RWPE1 (cell line): Measurements from ENCODE around the gene PFDN5.
A peak's percentile ranks its signal among the peaks of the same experiment; 100 is the strongest.

ENCODE experiments used
- CTCF ChIA-PET: fragments of 350-600 bp; sonication (Branson Sonifier 250); formaldehyde crosslinking; extraction: SDS; loops from one replicate; lab custom pipeline; 2021; lab: Yijun Ruan, JAX
- POLR2A ChIA-PET: fragments of 400-600 bp; formaldehyde crosslinking; extraction: SDS; loops from one replicate; lab custom pipeline; 2020; ENCODE audit warnings: antibody characterized with exemption; ENCODE audit not compliant: low non-redundant PET; lab: Yijun Ruan, JAX
- DNase-seq: peaks from one replicate; pipeline ENCODE4 v3.0.0; 2012; ENCODE audit warnings: low spot score
- H3K27ac ChIP-seq: fragments of 450-650 bp; 2 replicates; pipeline ENCODE4 v1.5.1; 2017
- CTCF ChIP-seq: fragments of 450-650 bp; conservative IDR thresholded peaks from 2 replicates; pipeline ENCODE4 v1.5.1; 2017; ENCODE audit warnings: low read depth, mild to moderate bottlenecking

PFDN5 gene

GRCh38 chr12:53343969-53344368 is 48.6 kb downstream of the PFDN5 start:
- no peak for TF ChIP-seq CTCF
- CTCF ChIA-PET: interaction anchor here (0.5 to 1.2 kb wide), 2 partner anchors 23 to 246 kb away, joined by 4 read pairs; partner anchors contain the start of genes AAAS and IGFBP6
- DNase-seq: no peak
- peak overlapping the region; percentile 68; the same call in 1 of the 2 replicates for H3K27ac ChIP-seq
- POLR2A ChIA-PET: no interaction called here

- POLR2A ChIA-PET: no interaction called here
- no peak for DNase-seq
- TF ChIP-seq CTCF: no peak
- H3K27ac ChIP-seq: peak overlapping the region; percentile 68
- CTCF ChIA-PET: interaction anchor here (0.5 to 1.7 kb wide), 10 partner anchors 14 to 247 kb away, joined by 3 to 7 read pairs (median 4); partner anchors contain the start of genes AAAS and IGFBP6
Observed at GRCh38 chr12:53344487-53344823, 49.1 kb downstream of the PFDN5 start.

- peak overlapping the region; percentile 68 for H3K27ac ChIP-seq
- ChIA-PET CTCF (interaction anchor here (0.6 to 1.7 kb wide), 15 partner anchors 10 to 540 kb away, joined by 3 to 7 read pairs (median 3); partner anchors contain the start of gene AAAS), POLR2A (no interaction called here)
- DNase-seq: no peak
- TF ChIP-seq CTCF: peak; percentile 56
Observed at GRCh38 chr12:53344824-53345485, 49.6 kb downstream of the PFDN5 start.

GRCh38 chr12:53345486-53346188 is 50.3 kb downstream of the PFDN5 start:
- POLR2A ChIA-PET: interaction anchor here (0.7 kb wide), 1 partner anchor 72 kb away, joined by 3 read pairs; no protein-coding TSS in a partner anchor
- TF ChIP-seq CTCF: peak; percentile 5; the same call in 1 of the 2 replicates
- CTCF ChIA-PET: interaction anchor here (0.6 to 1.7 kb wide), 11 partner anchors 11 to 539 kb away, joined by 3 to 7 read pairs (median 3); partner anchors contain the start of gene AAAS
- H3K27ac ChIP-seq: peak overlapping the region; percentile 68
- DNase-seq: no peak

- DNase-seq: no peak
- ChIA-PET POLR2A (no interaction called here), CTCF (no interaction called here)
- TF ChIP-seq CTCF: no peak
- H3K27ac ChIP-seq: no peak overlapping the region
Observed at GRCh38 chr12:53346491-53346890, 51.1 kb downstream of the PFDN5 start.

GRCh38 chr12:53347905-53348304 is 52.6 kb downstream of the PFDN5 start:
- DNase-seq: no peak
- TF ChIP-seq CTCF: no peak
- no peak overlapping the region for H3K27ac ChIP-seq
- CTCF ChIA-PET: interaction anchor here (0.6 kb wide), 1 partner anchor 25 kb away, joined by 3 read pairs; no protein-coding TSS in a partner anchor
- POLR2A ChIA-PET: no interaction called here
